DMS153 treated with DMSO at 0.1 percent for 48 hours (cell line): ENCODE results near the gene CAV1.
"Not testable (repeated sequence)": the region's sequence is repeated elsewhere in the genome, so short reads cannot be mapped to it uniquely, and the experiment has no call there.

Experiments used
- DNase-seq: peaks from one replicate; lab custom pipeline; 2025; ENCODE audit not compliant: unreplicated experiment; lab: John Stamatoyannopoulos, UW

The CAV1 gene

GRCh38 chr7:116524609-116525297 lies at the start of gene CAV1:
Gene CAV1, plus strand, starts transcription at chr7:116525036. Its CDS starts 27 bp downstream, at chr7:116525063.
- no peak for DNase-seq

DNA sequence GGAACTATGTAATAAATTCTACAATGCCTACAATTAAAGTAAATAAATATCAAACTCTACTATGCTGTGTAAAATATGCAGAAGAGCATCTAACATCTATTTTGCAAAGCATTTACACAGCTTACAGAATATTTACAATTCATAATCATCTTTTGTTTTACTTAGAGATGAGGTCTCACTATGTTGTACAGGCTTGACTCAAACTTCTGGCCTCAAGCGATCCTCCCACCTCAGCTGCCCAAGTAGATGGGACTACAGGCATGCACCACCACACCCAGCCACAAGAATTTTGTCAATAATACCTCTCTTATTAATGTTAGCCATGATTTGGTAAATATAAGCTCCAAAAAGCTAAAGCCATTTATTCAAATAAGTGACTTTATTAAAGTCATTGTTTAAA lies 47.2 kb upstream of the CAV1 start:
- no peak for DNase-seq

GRCh38 chr7:116478834-116479233 lies 46.0 kb upstream of the CAV1 start:
- no peak for DNase-seq

DNA sequence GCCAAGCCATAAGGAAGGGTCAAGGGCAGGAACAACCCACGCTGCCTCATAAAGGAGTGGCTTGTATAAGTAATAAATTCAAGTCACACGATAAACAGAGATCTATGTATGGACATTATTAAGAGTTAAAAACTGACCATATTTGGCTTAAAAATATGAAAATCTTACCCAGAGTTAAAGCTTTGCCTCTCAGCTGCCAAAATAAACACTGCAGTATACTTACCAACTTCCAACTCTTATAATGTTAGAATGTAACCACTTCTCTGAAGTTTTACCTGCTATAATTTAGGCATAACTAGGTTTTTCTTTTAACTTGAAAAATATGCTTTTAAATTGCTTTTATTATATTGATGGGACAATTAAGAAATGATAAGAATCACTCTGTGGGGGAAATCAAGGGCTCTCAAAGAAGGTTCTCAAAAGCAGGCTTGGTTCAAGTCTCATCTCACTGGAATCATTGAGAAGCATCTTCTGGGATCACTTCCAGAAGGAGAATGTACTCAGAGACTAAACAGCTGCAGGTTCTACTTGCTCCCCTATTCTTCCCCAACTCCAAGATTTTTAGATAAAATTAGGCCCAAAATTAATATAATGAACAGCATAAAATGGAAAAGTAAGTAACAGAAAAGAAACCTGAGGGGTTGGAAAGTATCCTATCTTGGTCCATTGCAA lies 41.4 kb upstream of the CAV1 start:
- no peak for DNase-seq

GRCh38 chr7:116484389-116484788 lies 40.4 kb upstream of the CAV1 start:
- not testable (repeated sequence) for DNase-seq

DNA sequence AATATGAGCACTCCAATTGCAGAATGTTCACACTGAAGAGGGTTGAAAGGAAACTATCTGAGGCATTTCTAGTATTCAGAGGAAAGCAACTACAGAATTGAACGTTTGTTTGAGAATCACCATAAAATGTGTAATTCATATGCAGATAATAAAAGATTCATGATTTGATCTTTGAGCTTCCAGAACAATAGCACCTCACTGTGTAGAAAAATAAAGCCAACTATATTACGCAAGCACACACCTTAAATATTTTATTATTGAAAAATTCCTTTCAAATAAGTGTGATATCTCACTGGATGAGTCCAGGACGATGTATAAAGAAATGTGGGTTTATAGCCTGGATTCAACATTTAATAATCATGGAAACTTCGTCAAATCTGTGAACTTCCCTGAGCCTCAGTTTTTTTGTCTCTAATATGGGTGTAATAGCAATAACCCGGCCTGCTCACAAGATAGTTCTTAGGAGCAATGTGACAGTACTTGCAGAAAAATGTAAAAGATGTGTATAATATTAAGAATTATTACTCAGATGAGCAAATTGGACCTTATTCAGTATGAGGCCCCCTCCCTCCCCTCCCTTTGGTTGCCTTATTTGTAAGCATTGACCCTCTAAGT lies 36.8 kb upstream of the CAV1 start:
- no peak for DNase-seq

DNA sequence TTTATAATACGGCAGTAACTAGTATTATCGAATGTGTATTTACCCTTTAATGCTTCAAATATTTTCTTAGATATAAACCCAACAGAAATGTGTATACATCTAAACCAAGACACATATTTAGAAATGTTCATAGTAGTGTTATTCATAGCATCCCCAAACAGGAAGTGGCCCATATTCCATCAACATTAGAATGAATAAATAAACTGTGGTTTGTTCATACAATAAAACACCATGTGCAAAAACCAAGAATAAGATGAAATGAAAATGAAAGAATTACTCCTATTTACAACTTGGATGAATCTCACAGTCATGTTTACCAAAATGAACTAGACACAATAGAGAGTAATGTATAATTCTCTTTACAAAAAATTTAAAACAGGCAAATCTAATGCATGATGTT lies 34.5 kb upstream of the CAV1 start:
- DNase-seq, result no peak

DNA sequence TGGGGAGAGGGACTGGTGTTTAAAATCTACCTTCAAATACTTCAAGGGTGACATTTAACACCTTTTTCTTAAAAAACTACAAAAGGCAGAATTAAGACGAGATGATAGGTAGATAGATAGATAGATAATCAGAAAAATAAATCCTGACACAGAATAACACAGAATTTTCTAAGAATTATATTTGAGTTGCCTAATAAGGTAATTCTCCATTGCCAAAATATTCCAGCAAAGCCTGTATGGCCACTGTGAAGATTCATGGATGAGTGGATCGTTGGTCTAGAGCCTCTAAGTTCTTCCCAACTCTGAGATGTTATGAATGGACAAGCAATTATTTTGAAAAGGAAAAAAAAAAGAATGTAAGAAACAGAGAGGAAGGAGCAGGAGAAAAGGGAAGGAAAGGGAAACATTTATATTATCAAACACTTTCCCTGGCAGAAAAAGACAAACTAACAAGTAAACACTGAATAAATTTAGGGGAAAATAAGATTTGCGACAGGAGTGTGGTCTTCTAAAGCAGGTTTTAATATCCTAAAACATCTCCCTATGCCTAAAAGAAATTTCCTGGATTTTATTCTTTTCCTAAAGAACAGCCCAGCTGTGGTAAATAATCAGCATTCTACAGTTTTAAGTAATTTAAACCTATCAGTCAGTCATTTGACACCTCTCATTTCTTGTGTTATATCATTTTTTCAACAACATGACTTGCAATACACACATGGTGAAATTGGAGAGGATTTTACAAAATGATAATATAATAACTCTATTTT lies 32.8 kb upstream of the CAV1 start:
- DNase-seq, result no peak

GRCh38 chr7:116492654-116493109 lies 32.2 kb upstream of the CAV1 start:
- DNase-seq, result no peak

DNA sequence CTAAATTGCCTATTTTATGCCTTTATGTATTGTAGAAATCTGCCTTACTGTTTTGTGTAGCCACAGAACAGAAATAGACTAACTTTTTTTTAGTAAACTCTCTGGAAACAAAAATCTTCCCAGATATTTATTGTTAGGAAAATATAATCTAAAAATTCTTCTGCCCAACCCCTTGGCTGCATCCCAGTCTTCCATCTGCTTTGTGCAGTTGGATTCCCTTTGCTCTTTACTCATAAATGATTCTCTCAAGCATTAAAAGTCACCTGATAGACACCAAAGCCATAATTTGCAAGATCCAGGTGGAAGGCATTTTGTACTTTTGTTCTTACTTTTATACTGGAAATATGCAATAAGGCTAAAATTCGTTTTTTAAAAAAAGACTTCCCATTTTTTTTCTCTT lies 31.4 kb upstream of the CAV1 start:
- no peak for DNase-seq

- no peak for DNase-seq
These were observed 30.4 kb upstream of the CAV1 start for GRCh38 chr7:116494472-116494871.

GRCh38 chr7:116495736-116496135 lies 29.1 kb upstream of the CAV1 start:
- DNase-seq, result no peak

DNA sequence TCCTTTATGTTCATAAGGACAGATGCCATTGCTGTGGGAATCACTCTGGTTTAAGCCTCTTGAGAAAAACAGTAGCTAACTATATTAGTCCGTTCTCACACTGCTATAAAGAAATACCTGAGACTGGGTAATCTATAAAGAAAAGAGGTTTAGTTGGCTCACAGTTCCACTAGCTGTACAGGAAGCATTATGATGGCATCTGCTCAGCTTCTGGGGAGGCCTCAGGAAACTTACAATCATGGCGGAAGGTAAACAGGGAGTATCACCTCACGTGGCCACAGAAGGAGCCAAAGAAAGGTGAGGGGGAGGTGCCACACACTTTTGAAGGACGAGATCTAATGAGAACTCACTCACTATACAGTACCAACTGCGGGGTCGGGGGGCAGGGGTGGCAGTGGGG lies 28.2 kb upstream of the CAV1 start:
- DNase-seq, result no peak

DNA sequence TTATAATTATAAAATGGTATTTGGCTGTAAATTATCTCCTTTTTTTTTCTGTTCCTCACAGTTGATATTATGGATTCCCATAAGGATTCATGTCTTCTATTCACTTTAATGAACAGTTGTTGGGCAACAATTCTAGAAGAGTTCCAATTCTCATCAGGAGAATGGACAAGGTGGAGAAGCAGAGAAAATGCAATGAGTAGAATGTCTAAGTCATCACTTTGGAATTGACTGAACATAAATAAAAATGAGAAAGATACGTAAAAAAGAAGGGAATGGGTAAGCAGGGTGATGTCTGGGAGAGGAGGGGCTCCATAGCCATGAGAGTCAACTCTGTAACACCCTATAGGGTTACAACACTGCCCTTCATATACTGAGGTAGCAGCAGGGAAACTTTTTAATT lies 27.1 kb upstream of the CAV1 start:
- no peak for DNase-seq

DNA sequence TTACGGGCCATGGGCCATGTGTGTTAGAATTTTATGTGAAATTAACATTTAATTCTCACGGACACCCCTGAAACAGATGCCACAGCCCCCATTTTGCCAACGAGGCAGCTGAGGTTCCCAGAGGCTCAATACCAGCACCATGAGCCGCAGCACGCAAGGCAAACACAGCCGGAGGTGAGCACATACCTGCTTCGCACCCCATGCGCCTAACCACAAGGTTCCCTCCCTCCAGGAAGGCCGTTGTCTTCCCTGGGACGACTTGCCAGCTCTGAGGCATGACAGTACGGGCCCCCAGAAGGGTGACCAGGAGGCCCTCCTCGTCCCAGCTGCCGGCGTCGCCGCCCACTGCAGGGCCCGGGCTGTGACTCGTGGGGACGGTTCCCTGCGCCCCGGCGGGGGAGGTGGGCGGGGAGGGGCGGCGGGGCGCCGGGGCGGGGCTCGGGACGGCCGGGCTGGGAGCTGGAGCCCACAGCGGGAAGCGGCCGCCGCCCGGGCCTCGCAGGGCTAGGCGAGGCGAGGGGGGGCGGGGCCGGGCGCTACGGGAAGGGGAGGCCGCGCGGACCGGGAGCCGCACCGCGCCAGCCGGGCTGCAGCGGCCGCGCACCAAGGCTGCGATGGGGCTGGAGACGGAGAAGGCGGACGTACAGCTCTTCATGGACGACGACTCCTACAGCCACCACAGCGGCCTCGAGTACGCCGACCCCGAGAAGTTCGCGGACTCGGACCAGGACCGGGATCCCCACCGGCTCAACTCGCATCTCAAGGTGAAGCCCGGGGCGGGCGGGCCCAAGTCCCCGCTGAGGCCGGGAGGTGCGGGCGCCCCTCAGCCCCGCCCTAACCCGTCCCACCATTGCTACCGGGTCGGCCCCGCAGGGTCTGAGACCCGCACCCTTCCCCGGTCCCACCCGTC lies 25.4 kb upstream of the CAV1 start, which contains the start of gene CAV2:
Gene CAV2 (plus strand): TSS at position 571 of the 910 bp plus-strand sequence. CDS start 44 bp downstream, at position 615.
- DNase-seq, result peak; percentile 11

DNA sequence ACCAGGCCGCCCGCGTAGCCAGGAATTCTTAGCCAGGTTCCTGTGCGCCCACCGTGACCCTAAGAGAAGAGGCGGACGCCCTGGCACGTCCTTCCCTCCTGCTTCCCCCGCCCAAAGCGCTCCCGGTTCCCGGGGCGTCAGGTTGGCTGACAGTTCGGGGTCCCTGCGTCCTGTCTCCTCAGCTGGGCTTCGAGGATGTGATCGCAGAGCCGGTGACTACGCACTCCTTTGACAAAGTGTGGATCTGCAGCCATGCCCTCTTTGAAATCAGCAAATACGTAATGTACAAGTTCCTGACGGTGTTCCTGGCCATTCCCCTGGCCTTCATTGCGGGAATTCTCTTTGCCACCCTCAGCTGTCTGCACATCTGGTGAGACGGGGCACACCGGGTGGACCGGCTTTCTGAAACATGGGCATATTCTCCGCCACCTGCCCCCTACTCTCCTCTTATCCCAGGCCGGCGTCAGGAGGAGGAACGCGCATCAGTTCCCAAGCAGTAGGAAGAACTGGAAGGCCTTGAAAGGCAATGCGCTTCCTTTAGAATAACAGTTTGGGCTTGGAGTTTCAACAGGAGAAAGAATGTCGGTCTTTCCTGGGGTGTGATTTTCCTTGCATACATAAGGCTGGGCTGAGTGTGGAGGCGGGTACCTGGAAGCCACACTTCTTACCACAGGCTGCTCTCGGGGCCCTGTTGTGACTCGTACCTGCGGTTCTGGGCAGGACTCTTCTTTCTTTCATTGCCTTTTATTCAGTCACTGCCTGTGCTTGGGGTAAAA lies 24.6 kb upstream of the CAV1 start:
- no peak for DNase-seq

GRCh38 chr7:116501425-116502167 lies 23.2 kb upstream of the CAV1 start:
- no peak for DNase-seq

GRCh38 chr7:116502201-116503096 lies 22.4 kb upstream of the CAV1 start:
- DNase-seq, result no peak
